WERI-Rb-1 (cell line): ENCODE results near the gene SLC29A3.

Experiments used
- DNase-seq: peaks from one replicate; pipeline ENCODE4 v3.0.0-alpha.2; 2020
- H3K27ac ChIP-seq: fragments of 250-450 bp; sonication (Bioruptor Pico); 2 replicates; pipeline ENCODE4 v1.5.1; 2020; ENCODE audit warnings: mild to moderate bottlenecking, moderate library complexity
- H3K27me3 ChIP-seq: fragments of 250-450 bp; sonication (Bioruptor Pico); 2 replicates; pipeline ENCODE4 v1.5.1; 2021; ENCODE audit warnings: mild to moderate bottlenecking, low read depth, moderate library complexity; ENCODE audit not compliant: insufficient read depth, severe bottlenecking
- H3K36me3 ChIP-seq: fragments of 250-450 bp; sonication (Bioruptor Pico); 2 replicates; pipeline ENCODE4 v1.5.1; 2020; ENCODE audit warnings: mild to moderate bottlenecking, moderate library complexity
- H3K4me3 ChIP-seq: 2 replicates; pipeline ENCODE4 v1.5.1; 2011; ENCODE audit warnings: low read depth, mild to moderate bottlenecking, control low read depth, low read length
- H3K9me3 ChIP-seq: fragments of 250-450 bp; sonication (Bioruptor Pico); 2 replicates; pipeline ENCODE4 v1.5.1; 2021; ENCODE audit warnings: mild to moderate bottlenecking, moderate library complexity; ENCODE audit not compliant: severe bottlenecking
- CTCF ChIP-seq: IDR thresholded peaks from 2 replicates; pipeline ENCODE4 v1.5.1; 2011; ENCODE audit warnings: low read depth, mild to moderate bottlenecking, control low read depth, inconsistent platforms, low read length

SLC29A3 gene

GRCh38 chr10:71382028-71382427, 63.0 kb downstream of the SLC29A3 start:
- Histone ChIP-seq H3K36me3 (no peaks in the 10 kb centered on the region), H3K9me3 (no peaks in the 10 kb centered on the region), H3K27ac (peak overlapping the region; percentile 90), H3K27me3 (no peaks in the 10 kb centered on the region), H3K4me3 (no peak overlapping the region)
- no peak for DNase-seq
- TF ChIP-seq CTCF, result no peak

- H3K4me3 ChIP-seq, result no peak overlapping the region
- no peaks in the 10 kb centered on the region for H3K9me3 ChIP-seq
- H3K27ac ChIP-seq, result peak overlapping the region; percentile 90
- no peaks in the 10 kb centered on the region for H3K27me3 ChIP-seq
- H3K36me3 ChIP-seq, result no peaks in the 10 kb centered on the region
- DNase-seq, result no peak
- TF ChIP-seq CTCF, result no peak
Observed at GRCh38 chr10:71382757-71383156, 63.7 kb downstream of the SLC29A3 start.

- Histone ChIP-seq H3K36me3 (no peaks in the 10 kb centered on the region), H3K27ac (peak overlapping the region; percentile 41), H3K9me3 (no peaks in the 10 kb centered on the region), H3K4me3 (no peak overlapping the region), H3K27me3 (no peaks in the 10 kb centered on the region)
- TF ChIP-seq CTCF, result peak; percentile 93
- DNase-seq, result peak; percentile 91
Observed at GRCh38 chr10:71383972-71384687, 65.1 kb downstream of the SLC29A3 start.

GRCh38 chr10:71388171-71388570, 69.1 kb downstream of the SLC29A3 start:
- H3K27ac ChIP-seq, result no peak overlapping the region
- H3K4me3 ChIP-seq, result no peak overlapping the region
- H3K9me3 ChIP-seq, result no peaks in the 10 kb centered on the region
- H3K27me3 ChIP-seq, result no peaks in the 10 kb centered on the region
- no peak for DNase-seq
- TF ChIP-seq CTCF, result no peak
- H3K36me3 ChIP-seq, result no peaks in the 10 kb centered on the region

- Histone ChIP-seq H3K36me3 (no peaks in the 10 kb centered on the region), H3K27me3 (no peaks in the 10 kb centered on the region), H3K4me3 (no peak overlapping the region), H3K9me3 (no peaks in the 10 kb centered on the region), H3K27ac (no peak overlapping the region)
- DNase-seq, result no peak
- TF ChIP-seq CTCF, result no peak
Observed at GRCh38 chr10:71388583-71389310, 69.7 kb downstream of the SLC29A3 start.
